ENCODE measurements around the gene IL15RA.

DNA sequence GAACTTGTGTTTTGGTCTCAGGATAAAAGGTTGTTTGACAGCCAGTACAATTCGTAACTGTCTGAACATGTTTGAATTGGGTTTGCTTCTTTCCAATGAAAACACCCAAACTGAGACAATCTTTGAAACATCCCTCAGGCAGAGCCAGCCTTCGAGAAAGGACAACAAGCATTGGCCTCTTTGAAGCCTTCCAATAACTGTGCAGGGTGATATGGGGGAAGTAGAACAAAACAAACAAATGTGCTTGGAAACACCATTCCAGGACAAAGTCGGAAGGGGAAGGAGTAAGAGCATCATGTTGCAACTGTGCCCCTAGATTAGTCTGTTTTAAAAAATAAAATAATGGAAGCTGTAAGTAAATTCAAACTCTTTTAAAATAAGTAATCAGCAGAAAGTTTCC is 45.3 kb upstream of the IL15RA start:
- TF ChIP-seq EZH2 (IDR thresholded peaks at IDR 0.05; ENCODE audit: insufficient read depth, poor library complexity, severe bottlenecking): no peak
- no peak for TF ChIP-seq EZH2phosphoT487 (IDR thresholded peaks at IDR 0.05; ENCODE audit: insufficient read depth, low read depth)
